GM23338 (cell line): Measurements from ENCODE around the gene NSUN7. TPM values are rescaled to one million over a fixed set of nuclear protein-coding genes. Genes with fewer than 3 reads are reported as not detected.

ENCODE experiments used
- ATAC-seq: fragments of 200-7000 bp; cut with Tn5 transposase; 3 replicates; pipeline ENCODE4 v1.9.1; 2020
- DNase-seq: peaks from one replicate; pipeline ENCODE4 v3.0.0-alpha.2; 2015; ENCODE audit warnings: low spot score
- H2AFZ ChIP-seq: fragments of 200-600 bp; sonication (generic); 2 replicates; pipeline ENCODE4 v1.8.0; 2016; ENCODE audit warnings: antibody characterized with exemption, mild to moderate bottlenecking, moderate library complexity
- H3F3A ChIP-seq: fragments of 200-600 bp; sonication (generic); replicated peaks from 2 replicates; pipeline ENCODE4 v1.8.0; 2017; ENCODE audit warnings: antibody characterized with exemption, mixed run types, low read depth
- H3K27ac ChIP-seq: fragments of 200-600 bp; sonication (generic); 2 replicates; pipeline ENCODE4 v1.6.1; 2016; ENCODE audit warnings: low read depth
- H3K27me3 ChIP-seq: fragments of 200-600 bp; sonication (generic); 2 replicates; pipeline ENCODE4 v1.8.0; 2016; ENCODE audit warnings: mild to moderate bottlenecking, mixed run types, moderate library complexity; ENCODE audit not compliant: insufficient read depth
- H3K36me3 ChIP-seq: fragments of 200-600 bp; sonication (generic); 2 replicates; pipeline ENCODE4 v1.8.0; 2016; ENCODE audit warnings: mild to moderate bottlenecking; ENCODE audit not compliant: insufficient read depth
- H3K4me1 ChIP-seq: fragments of 200-600 bp; sonication (generic); 2 replicates; pipeline ENCODE4 v1.8.0; 2016; ENCODE audit warnings: mild to moderate bottlenecking, moderate library complexity; ENCODE audit not compliant: insufficient read depth
- H3K4me2 ChIP-seq: fragments of 200-600 bp; sonication (generic); 2 replicates; pipeline ENCODE4 v1.7.1; 2017; ENCODE audit warnings: mixed run types
- H3K4me3 ChIP-seq: fragments of 200-600 bp; sonication (generic); 2 replicates; pipeline ENCODE4 v1.6.1; 2016; ENCODE audit warnings: mixed run types
- H3K79me2 ChIP-seq: fragments of 200-600 bp; sonication (generic); replicated peaks from 2 replicates; pipeline ENCODE4 v1.8.0; 2017; ENCODE audit warnings: mild to moderate bottlenecking; ENCODE audit not compliant: insufficient read depth
- H3K9me2 ChIP-seq: fragments of 200-600 bp; sonication (generic); 2 replicates; pipeline ENCODE4 v1.8.0; 2017; ENCODE audit not compliant: insufficient read depth
- H4K20me1 ChIP-seq: fragments of 200-600 bp; sonication (generic); replicated peaks from 2 replicates; pipeline ENCODE4 v1.8.0; 2017; ENCODE audit warnings: mild to moderate bottlenecking; ENCODE audit not compliant: insufficient read depth
- H3K27ac Mint-ChIP-seq: 2 replicates; pipeline ENCODE4 v1.8.0; 2020; ENCODE audit warnings: inconsistent platforms, mild to moderate bottlenecking, moderate library complexity, mixed read lengths
- H3K27me3 Mint-ChIP-seq: 3 replicates; pipeline ENCODE4 v1.8.0; 2022; ENCODE audit warnings: low read depth, mild to moderate bottlenecking, moderate library complexity, mixed read lengths, inconsistent platforms; ENCODE audit not compliant: insufficient read depth, poor library complexity
- H3K36me3 Mint-ChIP-seq: 3 replicates; pipeline ENCODE4 v1.8.0; 2021; ENCODE audit warnings: low read depth, mild to moderate bottlenecking, inconsistent platforms, moderate library complexity, mixed read lengths
- H3K4me1 Mint-ChIP-seq: 3 replicates; pipeline ENCODE4 v1.8.0; 2020; ENCODE audit warnings: mild to moderate bottlenecking, inconsistent platforms, mixed read lengths
- H3K4me3 Mint-ChIP-seq: 3 replicates; pipeline ENCODE4 v1.8.0; 2021; ENCODE audit warnings: moderate library complexity, mild to moderate bottlenecking, inconsistent platforms, mixed read lengths
- H3K9me3 Mint-ChIP-seq: 3 replicates; pipeline ENCODE4 v1.8.0; 2020; ENCODE audit warnings: moderate library complexity, mild to moderate bottlenecking, inconsistent platforms, mixed read lengths
- CTCF ChIP-seq, 2 experiments: fragments of 200-600 bp in 1 of 2; sonication (generic) in 1 of 2; conservative IDR thresholded peaks; 2 replicates each; pipeline versions ENCODE4 v1.5.1 to v1.6.1; 2016 to 2017; ENCODE audit warnings: antibody characterized with exemption in 2 of 2, low read depth in 2 of 2, mild to moderate bottlenecking in 2 of 2, moderate library complexity in 1 of 2
- JUNB ChIP-seq: IDR thresholded peaks from one replicate; pipeline ENCODE4 v1.6.1; 2016; ENCODE audit warnings: antibody characterized with exemption; ENCODE audit not compliant: unreplicated experiment
- NANOG ChIP-seq: IDR thresholded peaks from 2 replicates; pipeline ENCODE4 v1.6.1; 2016; ENCODE audit warnings: antibody characterized with exemption, borderline replicate concordance
- POLR2AphosphoS5 ChIP-seq: IDR thresholded peaks from 2 replicates; pipeline ENCODE4 v1.6.1; 2016; ENCODE audit warnings: antibody characterized with exemption, low read depth
- STAT1 ChIP-seq: IDR thresholded peaks from one replicate; pipeline ENCODE4 v1.6.1; 2016; ENCODE audit warnings: antibody characterized with exemption; ENCODE audit not compliant: unreplicated experiment
- ZNF114 ChIP-seq: fragments of 250-450 bp; sonication (Bioruptor Pico); IDR thresholded peaks from 2 replicates; pipeline ENCODE4 v1.5.0; 2020; ENCODE audit warnings: mild to moderate bottlenecking, moderate library complexity
- ZNF331 ChIP-seq: fragments of 250-450 bp; sonication (Bioruptor Pico); IDR thresholded peaks from 2 replicates; pipeline ENCODE4 v1.5.0; 2020; ENCODE audit warnings: low read depth, mild to moderate bottlenecking, moderate library complexity
- polyA plus RNA-seq: library from polyadenylated mRNA; unstranded; fragments of >200 nt; fragmentation: Nextera tagmentation; extraction: Ambion mirVana; gene quantifications from 2 replicates; pipeline ENCODE4 v1.2.1, GENCODE V29; 2016
- total RNA-seq: library from RNA; depleted of rRNA; stranded (reverse); fragments of >200 nt; shearing (Covaris generic); gene quantifications from 2 replicates; pipeline ENCODE4 v1.2.3, GENCODE V29; 2014

NSUN7 gene
- total and polyA plus RNA-seq, 2 experiments from 2014 or later: 28.8 to 29.0 TPM

- peaks cover 32% of the 10 kb centered on the region for H3K36me3 Mint-ChIP-seq
- Histone ChIP-seq H3K27me3 (no peaks in the 10 kb centered on the region), H3K4me1 (0 out of 2 replicates have a peak, but pooled peaks cover 7% of the 10 kb centered on the region), H4K20me1 (peaks cover 23% of the 10 kb centered on the region), H3F3A (0 out of 2 replicates have a peak, but pooled peaks cover 4% of the 10 kb centered on the region), H3K9me2 (0 out of 2 replicates have a peak, but pooled peaks cover 3% of the 10 kb centered on the region), H3K79me2 (peaks cover 51% of the 10 kb centered on the region), H3K4me3 (no peak overlapping the region), H3K36me3 (peaks cover 5% of the 10 kb centered on the region), H3K27ac (no peak overlapping the region), H3K4me2 (no peak overlapping the region), H2AFZ (no peak overlapping the region)
- peaks cover 7% of the 10 kb centered on the region for H3K27me3 Mint-ChIP-seq
- H3K27ac Mint-ChIP-seq: no peak overlapping the region
- no peak for ATAC-seq
- H3K9me3 Mint-ChIP-seq: no peaks in the 10 kb centered on the region
- no peak for DNase-seq
- TF ChIP-seq ZNF331 (CRISPR knock-in tag): no peak
- H3K4me1 Mint-ChIP-seq: peaks cover 16% of the 10 kb centered on the region
- H3K4me3 Mint-ChIP-seq: no peak overlapping the region
Measured at GRCh38 chr4:40837094-40837870, 87.5 kb downstream of the NSUN7 start.

- Histone ChIP-seq H3K4me2 (no peak overlapping the region), H4K20me1 (peaks cover 26% of the 10 kb centered on the region), H3K27ac (no peak overlapping the region), H3K4me1 (0 out of 2 replicates have a peak, but pooled peaks cover 7% of the 10 kb centered on the region), H3K79me2 (peaks cover 52% of the 10 kb centered on the region), H3K4me3 (no peak overlapping the region), H3K36me3 (peaks cover 5% of the 10 kb centered on the region), H3F3A (0 out of 2 replicates have a peak, but pooled peaks cover 6% of the 10 kb centered on the region), H3K9me2 (no peaks in the 10 kb centered on the region), H3K27me3 (no peaks in the 10 kb centered on the region), H2AFZ (no peak overlapping the region)
- Mint-ChIP-seq H3K4me1 (peaks cover 20% of the 10 kb centered on the region), H3K27ac (no peak overlapping the region), H3K36me3 (peaks cover 24% of the 10 kb centered on the region), H3K27me3 (peaks cover 4% of the 10 kb centered on the region), H3K9me3 (no peaks in the 10 kb centered on the region), H3K4me3 (no peak overlapping the region)
- DNase-seq: peak; percentile 37
- TF ChIP-seq CTCF (conservative IDR thresholded peaks at IDR 0.05; ENCODE audit: low read depth in 2 of 2) (peak in 1 of 2 experiments; percentile 35; a peak in 1 of 4 replicates), POLR2AphosphoS5 (no peak)
- no peak for ATAC-seq
Measured at GRCh38 chr4:40838742-40839141, 89.0 kb downstream of the NSUN7 start.

GRCh38 chr4:40840255-40840984 lies 90.7 kb downstream of the NSUN7 start:
- Histone ChIP-seq H3K4me3 (no peak overlapping the region), H3K79me2 (peaks cover 59% of the 10 kb centered on the region), H3F3A (0 out of 2 replicates have a peak, but pooled peaks cover 6% of the 10 kb centered on the region), H2AFZ (no peak overlapping the region), H4K20me1 (peaks cover 29% of the 10 kb centered on the region), H3K9me2 (no peaks in the 10 kb centered on the region), H3K36me3 (peaks cover 5% of the 10 kb centered on the region), H3K27ac (no peak overlapping the region), H3K4me2 (no peak overlapping the region), H3K27me3 (no peaks in the 10 kb centered on the region), H3K4me1 (0 out of 2 replicates have a peak, but pooled peaks cover 7% of the 10 kb centered on the region)
- H3K4me3 Mint-ChIP-seq: no peak overlapping the region
- ATAC-seq: no peak
- H3K9me3 Mint-ChIP-seq: no peaks in the 10 kb centered on the region
- peaks cover 16% of the 10 kb centered on the region for H3K36me3 Mint-ChIP-seq
- TF ChIP-seq STAT1 (no peak), NANOG (no peak), JUNB (no peak), ZNF114 (CRISPR knock-in tag) (no peak)
- H3K4me1 Mint-ChIP-seq: peaks cover 20% of the 10 kb centered on the region
- DNase-seq: no peak
- H3K27ac Mint-ChIP-seq: no peak overlapping the region; the same call in 1 of the 2 replicates
- H3K27me3 Mint-ChIP-seq: peaks cover 4% of the 10 kb centered on the region
